ENCODE measurements around the gene PLA2G4E. TPM values are rescaled to one million over a fixed set of nuclear protein-coding genes. Genes with fewer than 3 reads are reported as not detected.

Gene PLA2G4E
- total RNA-seq, 6 experiments from 2014 or later = not detected

- no peak for TF ChIP-seq CTCF (IDR thresholded peaks at IDR 0.05)
- no peak for TF ChIP-seq POLR2A (IDR thresholded peaks at IDR 0.05)
Observed at GRCh38 chr15:41994772-41995475, 25.9 kb downstream of the PLA2G4E start.

GRCh38 chr15:41994171-41994650, 26.6 kb downstream of the PLA2G4E start:
- no peaks in the 10 kb centered on the region for H3K36me3 ChIP-seq
- intact Hi-C loops (cut with DNase I) = loop anchor here in 1 of 2 donors (5.0 to 10.0 kb wide), 2 partner anchors 63 to 91 kb away; no protein-coding TSS in a partner anchor
- TF ChIP-seq POLR2A (IDR thresholded peaks at IDR 0.05) (no peak), CTCF (IDR thresholded peaks at IDR 0.05) (no peak)
- ATAC-seq (no peak), DNase-seq (peak in 1 of 3 donors; percentile 26)
- H3K27ac ChIP-seq = no peak overlapping the region
- no peaks in the 10 kb centered on the region for H3K27me3 ChIP-seq
- H3K4me1 ChIP-seq = no peaks in the 10 kb centered on the region
- H3K9me3 ChIP-seq = no peaks in the 10 kb centered on the region
- WGBS (ENCODE audit: insufficient coverage, low coverage, low lambda C conversion rate, missing lambda C conversion rate) = 57% methylated on average over 1 of the region's 5 CpGs
- no peak overlapping the region for H3K4me3 ChIP-seq

More at GRCh38 chr15:41994772-41995475, 25.9 kb downstream of the PLA2G4E start:
- intact Hi-C loops (cut with DNase I) = loop anchor here in 1 of 2 donors (5.0 to 10.0 kb wide), 2 partner anchors 62 to 90 kb away; no protein-coding TSS in a partner anchor
- Histone ChIP-seq H3K9me3 (no peaks in the 10 kb centered on the region), H3K36me3 (no peaks in the 10 kb centered on the region), H3K27ac (no peak overlapping the region), H3K4me1 (no peaks in the 10 kb centered on the region), H3K27me3 (no peaks in the 10 kb centered on the region), H3K4me3 (no peak overlapping the region)
- WGBS (ENCODE audit: insufficient coverage, low coverage, low lambda C conversion rate, missing lambda C conversion rate) = 84% methylated on average over 2 of the region's 10 CpGs
- ATAC-seq (no peak), DNase-seq (peak in 1 of 3 donors; percentile 35)

- intact Hi-C loops (cut with DNase I) = loop anchor here in 1 of 2 donors (5.0 to 10.0 kb wide), 2 partner anchors 64 to 91 kb away; no protein-coding TSS in a partner anchor
- DNase-seq = peak in 1 of 3 donors; percentile 24
- Histone ChIP-seq H3K9me3 (no peaks in the 10 kb centered on the region), H3K4me3 (no peak overlapping the region), H3K27me3 (no peaks in the 10 kb centered on the region), H3K36me3 (no peaks in the 10 kb centered on the region), H3K27ac (no peak overlapping the region), H3K4me1 (no peaks in the 10 kb centered on the region)
- ATAC-seq = no peak
- 74% methylated on average over 10 of the region's 11 CpGs for WGBS (ENCODE audit: insufficient coverage, low coverage, low lambda C conversion rate, missing lambda C conversion rate)
- TF ChIP-seq POLR2A (IDR thresholded peaks at IDR 0.05) (no peak), CTCF (IDR thresholded peaks at IDR 0.05) (no peak)
Observed at GRCh38 chr15:41993472-41994170, 27.2 kb downstream of the PLA2G4E start.

GRCh38 chr15:41992803-41993190, 28.0 kb downstream of the PLA2G4E start:
- DNase-seq (peak in 1 of 3 donors; percentile 25), ATAC-seq (no peak)
- TF ChIP-seq POLR2A (IDR thresholded peaks at IDR 0.05) = no peak
- no peak for TF ChIP-seq CTCF (IDR thresholded peaks at IDR 0.05)
- Histone ChIP-seq H3K27me3 (no peaks in the 10 kb centered on the region), H3K27ac (no peak overlapping the region), H3K4me1 (no peaks in the 10 kb centered on the region), H3K4me3 (no peak overlapping the region), H3K9me3 (no peaks in the 10 kb centered on the region), H3K36me3 (no peaks in the 10 kb centered on the region)
- intact Hi-C loops (cut with DNase I) = loop anchor here in 1 of 2 donors (5.0 to 10.0 kb wide), 2 partner anchors 65 to 92 kb away; no protein-coding TSS in a partner anchor
- WGBS (ENCODE audit: insufficient coverage, low coverage, low lambda C conversion rate, missing lambda C conversion rate) = 83% methylated on average over 1 of the region's 7 CpGs

Measured in right lobe of liver (tissue), 6 donors.